ENCODE results near the gene PRKN.

The PRKN gene

GRCh38 chr6:162681447-162681846 is 46.1 kb downstream of the PRKN start (continued):
- TF ChIP-seq TSHZ2 (CRISPR knock-in tag; IDR thresholded peaks at IDR 0.05) (no peak), SNAI2 (CRISPR knock-in tag; IDR thresholded peaks at IDR 0.05) (no peak), ARNTL (CRISPR knock-in tag; IDR thresholded peaks at IDR 0.05; ENCODE audit: borderline replicate concordance, low read depth) (no peak), CREB5 (CRISPR knock-in tag; IDR thresholded peaks at IDR 0.05; ENCODE audit: low read depth) (no peak), OSR1 (CRISPR knock-in tag; IDR thresholded peaks at IDR 0.05) (no peak), PATZ1 (CRISPR knock-in tag; IDR thresholded peaks at IDR 0.05; ENCODE audit: borderline replicate concordance) (no peak), ZNF70 (CRISPR knock-in tag; IDR thresholded peaks at IDR 0.05) (no peak)

GRCh38 chr6:162680871-162681270 is 46.7 kb downstream of the PRKN start:
- TF ChIP-seq BACH2 (CRISPR knock-in tag; IDR thresholded peaks at IDR 0.05; ENCODE audit: borderline replicate concordance) = no peak
- TF ChIP-seq OSR1 (CRISPR knock-in tag; IDR thresholded peaks at IDR 0.05) = no peak
- no peak for TF ChIP-seq TOX (CRISPR knock-in tag; IDR thresholded peaks at IDR 0.05; ENCODE audit: borderline replicate concordance)
- TF ChIP-seq ZC3H10 (CRISPR knock-in tag; IDR thresholded peaks at IDR 0.05) = no peak
- TF ChIP-seq TCF4 (CRISPR knock-in tag; IDR thresholded peaks at IDR 0.05; ENCODE audit: borderline replicate concordance) = no peak
- no peak for TF ChIP-seq ESRRG (CRISPR knock-in tag; IDR thresholded peaks at IDR 0.05)
- TF ChIP-seq PATZ1 (CRISPR knock-in tag; IDR thresholded peaks at IDR 0.05; ENCODE audit: borderline replicate concordance) = no peak
- TF ChIP-seq GLIS3 (CRISPR knock-in tag; IDR thresholded peaks at IDR 0.05) = no peak
- TF ChIP-seq PPARA (CRISPR knock-in tag; IDR thresholded peaks at IDR 0.05; ENCODE audit: borderline replicate concordance) = no peak
- no peak for TF ChIP-seq ZNF70 (CRISPR knock-in tag; IDR thresholded peaks at IDR 0.05)
- no peak for TF ChIP-seq RARB (CRISPR knock-in tag; IDR thresholded peaks at IDR 0.05)
- no peak for TF ChIP-seq ARNTL (CRISPR knock-in tag; IDR thresholded peaks at IDR 0.05; ENCODE audit: borderline replicate concordance, low read depth)
- no peak for ATAC-seq

- ATAC-seq = no peak
- TF ChIP-seq TCF4 (CRISPR knock-in tag; IDR thresholded peaks at IDR 0.05; ENCODE audit: borderline replicate concordance) (peak; percentile 97), ZFP3 (CRISPR knock-in tag; IDR thresholded peaks at IDR 0.05) (no peak), GLIS3 (CRISPR knock-in tag; IDR thresholded peaks at IDR 0.05) (no peak; the same call in 1 of the 2 replicates), CSDC2 (CRISPR knock-in tag; IDR thresholded peaks at IDR 0.05) (no peak), PATZ1 (CRISPR knock-in tag; IDR thresholded peaks at IDR 0.05; ENCODE audit: borderline replicate concordance) (no peak), ISL1 (CRISPR knock-in tag; IDR thresholded peaks at IDR 0.05) (peak; percentile 77), TSHZ2 (CRISPR knock-in tag; IDR thresholded peaks at IDR 0.05) (peak; percentile 90), ZNF565 (CRISPR knock-in tag; conservative IDR thresholded peaks at IDR 0.05; ENCODE audit: low read depth) (0 out of 2 replicates have a peak, but pooled peaks have one; percentile 69), ZC3H10 (CRISPR knock-in tag; IDR thresholded peaks at IDR 0.05) (no peak), ARNTL (CRISPR knock-in tag; IDR thresholded peaks at IDR 0.05; ENCODE audit: borderline replicate concordance, low read depth) (0 out of 2 replicates have a peak, but pooled peaks have one; percentile 20), POU6F1 (CRISPR knock-in tag; IDR thresholded peaks at IDR 0.05; ENCODE audit: borderline replicate concordance, low read depth) (no peak), ZFP30 (CRISPR knock-in tag; IDR thresholded peaks at IDR 0.05) (no peak), SNAI2 (CRISPR knock-in tag; IDR thresholded peaks at IDR 0.05) (no peak), CREB5 (CRISPR knock-in tag; IDR thresholded peaks at IDR 0.05; ENCODE audit: low read depth) (no peak)
These were observed 47.2 kb downstream of the PRKN start for GRCh38 chr6:162680367-162680766.

Data from SK-N-SH treated with all-trans-retinoic acid at 6 μM for 48 hours (cell line).